Duodenal mucosa (tissue), 2 donors: ENCODE data around the gene DPP10.

ENCODE experiments used
- H3K27ac ChIP-seq: one replicate; pipeline ENCODE4 v1.7.0; 2013; ENCODE audit warnings: low read depth, low read length
- H3K27me3 ChIP-seq, 2 donors: one replicate each; pipeline ENCODE4 v1.7.0; 2013; ENCODE audit warnings: low read length in 2 of 2, control low read depth in 1 of 2; ENCODE audit not compliant: insufficient read depth in 2 of 2, control insufficient read depth in 1 of 2
- H3K36me3 ChIP-seq, 2 donors: one replicate each; pipeline ENCODE4 v1.7.0; 2013; ENCODE audit warnings: low read length in 2 of 2, control low read depth in 1 of 2; ENCODE audit not compliant: insufficient read depth in 2 of 2, control insufficient read depth in 1 of 2
- H3K4me1 ChIP-seq, 2 donors: one replicate each; pipeline ENCODE4 v1.7.0; 2013; ENCODE audit warnings: low read length in 2 of 2, control low read depth in 1 of 2; ENCODE audit not compliant: insufficient read depth in 2 of 2, control insufficient read depth in 1 of 2
- H3K4me3 ChIP-seq, 2 donors: one replicate each; pipeline ENCODE4 v1.7.0; 2013; ENCODE audit warnings: low read length in 2 of 2, low read depth in 1 of 2
- H3K9ac ChIP-seq, 2 donors: one replicate each; pipeline ENCODE4 v1.7.0; 2013; ENCODE audit warnings: low read length in 2 of 2, low read depth in 1 of 2
- H3K9me3 ChIP-seq, 2 donors: one replicate each; pipeline ENCODE4 v1.7.0; 2013; ENCODE audit warnings: low read length in 2 of 2, control low read depth in 1 of 2; ENCODE audit not compliant: control insufficient read depth in 1 of 2

The DPP10 gene

GRCh38 chr2:114642166-114642770, 199.8 kb downstream of the DPP10 start:
- Histone ChIP-seq H3K9me3 (peaks cover 0 to 2% of the 10 kb centered on the region in 2 donors), H3K27me3 (no peaks in the 10 kb centered on the region), H3K4me1 (no peaks in the 10 kb centered on the region), H3K4me3 (no peak overlapping the region), H3K36me3 (no peaks in the 10 kb centered on the region), H3K9ac (no peak overlapping the region), H3K27ac (no peak overlapping the region)

- H3K27ac ChIP-seq = no peak overlapping the region
- H3K4me3 ChIP-seq = no peak overlapping the region
- H3K36me3 ChIP-seq = no peaks in the 10 kb centered on the region
- no peak overlapping the region for H3K9ac ChIP-seq
- H3K4me1 ChIP-seq = no peaks in the 10 kb centered on the region
- H3K9me3 ChIP-seq = no peaks in the 10 kb centered on the region
- no peaks in the 10 kb centered on the region for H3K27me3 ChIP-seq
Measured at GRCh38 chr2:114642988-114643553, 200.6 kb downstream of the DPP10 start.

DNA sequence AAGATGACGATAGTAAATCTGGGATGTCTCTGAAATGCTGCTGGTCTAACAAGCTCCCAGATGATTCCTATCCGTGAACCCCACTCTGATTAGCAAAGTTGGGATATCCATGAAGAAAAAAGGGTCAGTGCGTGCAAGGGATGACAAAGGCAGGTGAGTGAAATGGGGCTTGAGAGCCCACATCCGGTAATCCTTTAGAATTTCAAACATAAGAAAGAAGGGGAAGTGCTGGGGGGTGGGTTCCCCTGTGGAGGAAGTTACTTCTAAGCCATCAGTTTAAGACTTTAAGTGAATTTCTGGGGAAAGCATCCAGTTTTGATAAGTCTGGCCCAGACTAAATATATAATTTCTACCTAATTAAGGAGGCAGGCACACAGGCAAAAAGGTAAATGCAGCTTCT, 209.5 kb downstream of the DPP10 start:
- Histone ChIP-seq H3K4me3 (no peak overlapping the region), H3K9ac (no peak overlapping the region), H3K9me3 (no peaks in the 10 kb centered on the region), H3K36me3 (no peaks in the 10 kb centered on the region), H3K27ac (no peak overlapping the region), H3K27me3 (no peaks in the 10 kb centered on the region), H3K4me1 (no peaks in the 10 kb centered on the region)

GRCh38 chr2:114659880-114660279, 217.4 kb downstream of the DPP10 start:
- H3K4me1 ChIP-seq = no peaks in the 10 kb centered on the region
- no peak overlapping the region for H3K9ac ChIP-seq
- no peak overlapping the region for H3K4me3 ChIP-seq
- H3K36me3 ChIP-seq = no peaks in the 10 kb centered on the region
- H3K27me3 ChIP-seq = peaks cover 2 to 8% of the 10 kb centered on the region in 2 donors
- no peaks in the 10 kb centered on the region for H3K9me3 ChIP-seq
- H3K27ac ChIP-seq = no peak overlapping the region

GRCh38 chr2:114661971-114662939, 219.8 kb downstream of the DPP10 start:
- Histone ChIP-seq H3K36me3 (no peaks in the 10 kb centered on the region), H3K9ac (peak overlapping the region in 1 of 2 donors; percentile 16), H3K4me3 (peak overlapping the region; percentile 69 to 73), H3K27me3 (peaks cover 2 to 8% of the 10 kb centered on the region in 2 donors), H3K9me3 (no peaks in the 10 kb centered on the region), H3K27ac (no peak overlapping the region), H3K4me1 (no peaks in the 10 kb centered on the region)

- Histone ChIP-seq H3K4me1 (no peaks in the 10 kb centered on the region), H3K9me3 (no peaks in the 10 kb centered on the region), H3K36me3 (no peaks in the 10 kb centered on the region), H3K4me3 (no peak overlapping the region), H3K27ac (no peak overlapping the region), H3K9ac (no peak overlapping the region), H3K27me3 (no peaks in the 10 kb centered on the region)
Measured at GRCh38 chr2:114668415-114668814, 226.0 kb downstream of the DPP10 start.

DNA sequence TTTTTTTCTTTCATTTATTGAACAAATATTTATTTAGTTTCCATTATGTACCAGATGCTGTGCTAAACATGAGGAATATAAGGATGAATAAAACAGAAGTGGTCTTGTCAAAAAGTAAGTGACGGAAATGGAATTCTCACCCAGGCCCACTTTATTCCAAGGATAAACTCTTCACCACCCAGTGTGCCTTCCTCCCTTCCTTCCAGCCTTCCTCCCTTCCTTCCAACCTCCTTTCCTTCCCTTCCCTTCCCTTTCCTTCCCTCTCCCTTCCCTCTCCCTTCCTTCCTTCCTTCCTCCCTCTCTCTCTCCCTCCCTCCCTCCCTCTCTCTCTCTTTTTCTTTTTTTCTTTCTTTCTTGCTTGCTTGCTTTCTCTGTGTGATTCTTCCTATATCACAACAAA, 240.8 kb downstream of the DPP10 start:
- H3K4me1 ChIP-seq = no peaks in the 10 kb centered on the region
- no peaks in the 10 kb centered on the region for H3K36me3 ChIP-seq
- H3K27me3 ChIP-seq = no peaks in the 10 kb centered on the region
- H3K27ac ChIP-seq = no peak overlapping the region
- H3K9me3 ChIP-seq = no peaks in the 10 kb centered on the region
- no peak overlapping the region for H3K4me3 ChIP-seq
- no peak overlapping the region for H3K9ac ChIP-seq

DNA sequence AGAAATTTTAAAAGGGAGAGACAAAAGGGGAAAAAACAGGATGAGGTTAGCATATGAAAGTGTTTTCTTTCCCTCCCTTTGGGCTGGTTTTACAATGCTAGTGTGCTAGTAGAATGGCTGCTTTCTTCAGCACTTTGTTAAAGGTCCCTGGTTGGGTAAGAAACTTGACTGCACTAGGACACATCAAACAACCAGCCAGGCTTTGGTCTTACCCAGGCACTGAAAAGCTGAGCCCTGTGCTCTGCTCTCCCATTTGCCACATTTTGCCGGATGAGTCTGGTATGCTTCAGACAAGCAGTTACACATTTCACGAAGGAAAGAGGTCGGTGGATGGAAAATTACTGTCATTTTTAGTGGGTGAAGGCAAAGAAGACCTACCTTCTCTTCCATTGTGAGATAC, 242.0 kb downstream of the DPP10 start:
- H3K4me1 ChIP-seq = no peaks in the 10 kb centered on the region
- H3K27ac ChIP-seq = no peak overlapping the region
- no peaks in the 10 kb centered on the region for H3K9me3 ChIP-seq
- H3K27me3 ChIP-seq = no peaks in the 10 kb centered on the region
- H3K9ac ChIP-seq = no peak overlapping the region
- no peaks in the 10 kb centered on the region for H3K36me3 ChIP-seq
- no peak overlapping the region for H3K4me3 ChIP-seq

- Histone ChIP-seq H3K36me3 (no peaks in the 10 kb centered on the region), H3K4me3 (no peak overlapping the region), H3K9me3 (no peaks in the 10 kb centered on the region), H3K4me1 (no peaks in the 10 kb centered on the region), H3K27ac (no peak overlapping the region), H3K9ac (no peak overlapping the region), H3K27me3 (no peaks in the 10 kb centered on the region)
Measured at GRCh38 chr2:114685102-114685501, 242.7 kb downstream of the DPP10 start.

- H3K4me1 ChIP-seq = no peaks in the 10 kb centered on the region
- H3K27ac ChIP-seq = no peak overlapping the region
- no peak overlapping the region for H3K9ac ChIP-seq
- no peaks in the 10 kb centered on the region for H3K9me3 ChIP-seq
- H3K36me3 ChIP-seq = no peaks in the 10 kb centered on the region
- H3K27me3 ChIP-seq = no peaks in the 10 kb centered on the region
- no peak overlapping the region for H3K4me3 ChIP-seq
Measured at GRCh38 chr2:114688241-114688640, 245.8 kb downstream of the DPP10 start.
